ENCODE measurements around the gene FARP1. TPM values are rescaled to one million over a fixed set of nuclear protein-coding genes. Genes with fewer than 3 reads are reported as not detected.

FARP1 gene
- total and polyA plus RNA-seq, 7 donors: 6.9 to 96.4 (median 32.9) TPM

DNA sequence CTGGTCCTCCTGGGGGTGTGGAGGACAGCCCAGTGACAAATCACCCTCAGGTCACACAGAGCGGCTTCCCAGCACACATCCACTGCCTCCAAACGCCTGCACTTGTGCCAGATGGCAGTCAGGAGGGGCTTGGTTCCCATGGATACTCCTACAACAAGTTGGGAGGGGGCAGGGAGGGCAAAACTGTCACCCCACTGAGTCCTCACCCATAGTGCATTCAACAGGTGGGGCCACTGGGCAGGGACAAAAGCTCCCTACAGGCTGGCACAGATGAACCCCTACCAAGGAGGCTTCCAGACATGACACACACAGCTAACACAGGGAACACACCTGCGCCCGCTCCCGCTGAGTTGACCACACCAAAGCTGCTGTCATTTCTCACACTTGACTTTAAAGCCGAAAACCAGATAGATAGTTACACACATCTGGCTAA, 313.5 kb downstream of the FARP1 start:
- no peak for DNase-seq
- H3K4me1 ChIP-seq: peaks cover 0 to 28% (median 21%) of the 10 kb centered on the region in 4 donors
- peaks cover 0 to 66% (median 26%) of the 10 kb centered on the region in 4 donors for H3K36me3 ChIP-seq
- intact Hi-C loops (cut with DNase I): no loop called here
- H3K4me3 ChIP-seq: no peak overlapping the region
- TF ChIP-seq POLR2A (IDR thresholded peaks at IDR 0.05): no peak
- TF ChIP-seq EP300 (IDR thresholded peaks at IDR 0.05): no peak
- TF ChIP-seq, protein P1, sequence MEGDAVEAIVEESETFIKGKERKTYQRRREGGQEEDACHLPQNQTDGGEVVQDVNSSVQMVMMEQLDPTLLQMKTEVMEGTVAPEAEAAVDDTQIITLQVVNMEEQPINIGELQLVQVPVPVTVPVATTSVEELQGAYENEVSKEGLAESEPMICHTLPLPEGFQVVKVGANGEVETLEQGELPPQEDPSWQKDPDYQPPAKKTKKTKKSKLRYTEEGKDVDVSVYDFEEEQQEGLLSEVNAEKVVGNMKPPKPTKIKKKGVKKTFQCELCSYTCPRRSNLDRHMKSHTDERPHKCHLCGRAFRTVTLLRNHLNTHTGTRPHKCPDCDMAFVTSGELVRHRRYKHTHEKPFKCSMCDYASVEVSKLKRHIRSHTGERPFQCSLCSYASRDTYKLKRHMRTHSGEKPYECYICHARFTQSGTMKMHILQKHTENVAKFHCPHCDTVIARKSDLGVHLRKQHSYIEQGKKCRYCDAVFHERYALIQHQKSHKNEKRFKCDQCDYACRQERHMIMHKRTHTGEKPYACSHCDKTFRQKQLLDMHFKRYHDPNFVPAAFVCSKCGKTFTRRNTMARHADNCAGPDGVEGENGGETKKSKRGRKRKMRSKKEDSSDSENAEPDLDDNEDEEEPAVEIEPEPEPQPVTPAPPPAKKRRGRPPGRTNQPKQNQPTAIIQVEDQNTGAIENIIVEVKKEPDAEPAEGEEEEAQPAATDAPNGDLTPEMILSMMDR (IDR thresholded peaks at IDR 0.05): no peak
- TF ChIP-seq POLR2AphosphoS5 (IDR thresholded peaks at IDR 0.05): no peak
- 88% methylated on average over 6 of the region's 6 CpGs for WGBS, 2 donors
- no peaks in the 10 kb centered on the region for H3K9me3 ChIP-seq
- no peaks in the 10 kb centered on the region for H3K27me3 ChIP-seq
- H3K27ac ChIP-seq: peak overlapping the region in 2 of 4 donors; percentile 19 to 79

DNA sequence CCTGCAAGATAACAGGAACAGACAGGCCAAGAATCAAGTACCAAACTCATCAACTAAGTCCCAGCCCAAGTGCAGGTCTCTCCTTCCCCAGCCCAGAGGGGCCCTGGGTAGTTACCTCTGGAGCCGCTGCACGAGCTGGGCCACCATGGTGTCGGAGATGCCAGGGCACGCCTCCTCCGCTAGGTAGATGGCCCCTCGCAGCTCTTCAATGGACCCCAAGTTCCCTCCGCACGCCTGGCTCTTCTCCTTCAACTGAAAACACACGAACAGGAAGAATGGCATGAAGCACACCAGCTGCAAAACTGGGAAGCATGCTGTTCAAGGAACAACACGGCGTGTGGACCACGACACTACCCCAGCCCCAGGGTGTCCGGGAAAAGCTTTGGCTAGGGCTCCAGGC, 314.2 kb downstream of the FARP1 start:
- no peaks in the 10 kb centered on the region for H3K9me3 ChIP-seq
- peak overlapping the region in 1 of 4 donors; percentile 79 for H3K27ac ChIP-seq
- H3K27me3 ChIP-seq: no peaks in the 10 kb centered on the region
- intact Hi-C loops (cut with DNase I): no loop called here
- peaks cover 0 to 22% (median 16%) of the 10 kb centered on the region in 4 donors for H3K4me1 ChIP-seq
- TF ChIP-seq POLR2AphosphoS5 (IDR thresholded peaks at IDR 0.05): no peak
- TF ChIP-seq EP300 (IDR thresholded peaks at IDR 0.05): no peak
- TF ChIP-seq POLR2A (IDR thresholded peaks at IDR 0.05): no peak
- TF ChIP-seq, protein P1 (IDR thresholded peaks at IDR 0.05): no peak
- no peak overlapping the region for H3K4me3 ChIP-seq
- peaks cover 0 to 70% (median 26%) of the 10 kb centered on the region in 4 donors for H3K36me3 ChIP-seq
- WGBS, 2 donors: 93 to 94% methylated on average over 13 of the region's 13 CpGs
- no peak for DNase-seq

DNA sequence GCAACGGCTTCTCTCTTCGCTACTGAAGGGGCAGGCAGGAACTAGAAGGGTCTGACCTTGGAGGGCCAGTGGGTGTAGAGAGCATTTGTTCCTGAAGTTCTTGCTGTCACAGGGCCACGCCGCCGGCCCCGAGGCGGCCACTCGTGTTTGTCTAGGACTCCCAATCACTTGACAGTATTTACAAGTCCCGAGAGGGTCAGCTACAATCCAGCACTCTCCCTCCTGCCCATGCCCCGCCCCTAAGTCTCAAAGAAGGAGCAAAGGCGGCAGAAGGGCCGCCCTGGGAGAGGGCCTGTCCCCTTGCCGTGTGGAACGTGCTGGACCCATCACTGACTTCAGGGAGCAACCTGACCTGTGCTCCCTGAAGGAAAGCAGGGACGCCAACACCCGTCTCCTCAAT, 315.5 kb downstream of the FARP1 start:
- intact Hi-C loops (cut with DNase I): no loop called here
- peak overlapping the region in 2 of 4 donors; percentile 0 to 9 for H3K27ac ChIP-seq
- 85 to 86% methylated on average over 16 of the region's 16 CpGs for WGBS, 2 donors

DNA sequence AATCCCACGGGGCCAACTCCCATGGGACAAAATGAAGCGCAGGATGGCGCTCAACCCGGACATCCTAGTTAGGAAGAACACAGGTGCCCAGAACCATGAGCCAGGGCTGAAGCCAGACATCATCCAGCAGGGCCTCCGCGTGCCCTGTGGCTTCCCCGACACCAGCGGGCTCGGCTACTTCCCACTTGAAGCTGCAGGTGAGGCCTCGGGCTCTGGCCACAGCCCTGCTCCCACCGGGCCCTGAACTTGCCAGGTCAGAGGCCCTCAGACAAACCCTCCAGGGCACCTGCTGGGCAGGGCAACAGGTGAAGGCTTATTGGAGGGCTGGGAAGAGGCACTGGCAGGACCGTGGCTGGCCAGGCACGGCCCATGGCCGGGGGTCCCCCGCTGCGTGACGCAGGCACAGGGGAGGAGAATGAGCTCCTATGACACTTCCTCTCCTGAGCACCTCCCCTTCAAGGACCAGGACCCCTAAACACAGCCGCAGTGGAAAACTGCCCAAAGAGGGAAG, 316.3 kb downstream of the FARP1 start:
- Histone ChIP-seq H3K4me3 (no peak overlapping the region), H3K4me1 (peaks cover 0 to 36% (median 24%) of the 10 kb centered on the region in 4 donors), H3K36me3 (peaks cover 0 to 73% (median 28%) of the 10 kb centered on the region in 4 donors), H3K9me3 (no peaks in the 10 kb centered on the region), H3K27ac (peak overlapping the region in 2 of 4 donors; percentile 0 to 14), H3K27me3 (no peaks in the 10 kb centered on the region)
- WGBS, 2 donors: 96 to 97% methylated on average over 18 of the region's 18 CpGs
- TF ChIP-seq POLR2AphosphoS5 (IDR thresholded peaks at IDR 0.05) (no peak), POLR2A (IDR thresholded peaks at IDR 0.05) (no peak), EP300 (IDR thresholded peaks at IDR 0.05) (no peak)
- TF ChIP-seq, protein P1 (IDR thresholded peaks at IDR 0.05): no peak
- intact Hi-C loops (cut with DNase I): no loop called here
- peak; percentile 63 for DNase-seq

More for the DNA sequence above, 315.5 kb downstream of the FARP1 start:
- Histone ChIP-seq H3K4me3 (no peak overlapping the region), H3K27me3 (no peaks in the 10 kb centered on the region), H3K36me3 (peaks cover 0 to 71% (median 27%) of the 10 kb centered on the region in 4 donors), H3K4me1 (peaks cover 0 to 33% (median 23%) of the 10 kb centered on the region in 4 donors), H3K9me3 (no peaks in the 10 kb centered on the region)
- TF ChIP-seq POLR2A (IDR thresholded peaks at IDR 0.05) (no peak), EP300 (IDR thresholded peaks at IDR 0.05) (no peak), POLR2AphosphoS5 (IDR thresholded peaks at IDR 0.05) (no peak)
- TF ChIP-seq, protein P1 (IDR thresholded peaks at IDR 0.05): no peak
- DNase-seq: peak; percentile 67

Data from sigmoid colon (tissue), 7 donors.